Right ventricle myocardium superior (tissue), 1 donor: ENCODE results near the gene ITGB3. TPM values are rescaled to one million over a fixed set of nuclear protein-coding genes. Genes with fewer than 3 reads are reported as not detected.
"Not testable (repeated sequence)": the region's sequence is repeated elsewhere in the genome, so short reads cannot be mapped to it uniquely, and the experiment has no call there.

Experiments used
- ATAC-seq: fragments of 200-7000 bp; cut with Tn5 transposase; one replicate; pipeline ENCODE4 v1.9.1; 2020; ENCODE audit warnings: mild to moderate bottlenecking; ENCODE audit not compliant: poor library complexity
- DNase-seq: peaks from one replicate; pipeline ENCODE4 v3.0.0-alpha.2; 2020
- intact Hi-C: fragments of 100-400 bp; cut with DNase I; formaldehyde crosslinking; loops from one replicate; pipeline ENCODE4 v1.11.2; 2022
- total RNA-seq: library from RNA; stranded (reverse); fragmentation: NEBNext Ultra II Directional; extraction: Animal tissue kit (Norgen Biotek cat#: 25700); gene quantifications from one replicate; pipeline ENCODE4 v1.2.1, GENCODE V29; 2021
- donor health status: DM: no; HTN: yes; CAD: no; lungs with severe emphysema.

The ITGB3 gene
- total RNA-seq, 1 donor from 2014 or later: 2.7 TPM

DNA sequence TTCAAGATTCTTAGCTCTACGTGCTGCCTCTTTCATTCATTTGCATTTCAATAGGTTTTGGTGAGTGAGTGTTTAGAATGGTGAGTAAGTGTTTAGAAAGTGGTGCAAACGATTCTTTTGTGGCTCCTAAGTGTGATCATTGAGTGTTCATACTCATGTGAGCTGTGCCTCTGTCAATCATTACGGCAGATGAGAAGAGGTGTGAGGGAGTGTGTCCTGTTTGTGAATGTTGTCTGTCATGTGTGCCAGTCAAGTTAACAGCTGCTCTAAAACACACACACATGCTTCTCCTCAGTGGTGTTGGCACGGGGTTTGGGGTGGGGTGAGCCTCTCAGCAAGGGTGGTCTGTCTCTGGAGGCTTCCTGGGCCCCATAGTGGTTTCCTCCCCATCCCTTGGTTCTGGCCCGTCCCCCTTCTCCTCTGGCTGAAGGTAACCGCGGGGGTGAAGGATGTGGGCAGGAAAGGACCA lies 33.1 kb upstream of the ITGB3 start:
- intact Hi-C loops: no loop called here
- DNase-seq: no peak
- ATAC-seq: no peak

GRCh38 chr17:47221154-47221553 lies 32.5 kb upstream of the ITGB3 start:
- DNase-seq (no peak), ATAC-seq (no peak)
- intact Hi-C loops: no loop called here

DNA sequence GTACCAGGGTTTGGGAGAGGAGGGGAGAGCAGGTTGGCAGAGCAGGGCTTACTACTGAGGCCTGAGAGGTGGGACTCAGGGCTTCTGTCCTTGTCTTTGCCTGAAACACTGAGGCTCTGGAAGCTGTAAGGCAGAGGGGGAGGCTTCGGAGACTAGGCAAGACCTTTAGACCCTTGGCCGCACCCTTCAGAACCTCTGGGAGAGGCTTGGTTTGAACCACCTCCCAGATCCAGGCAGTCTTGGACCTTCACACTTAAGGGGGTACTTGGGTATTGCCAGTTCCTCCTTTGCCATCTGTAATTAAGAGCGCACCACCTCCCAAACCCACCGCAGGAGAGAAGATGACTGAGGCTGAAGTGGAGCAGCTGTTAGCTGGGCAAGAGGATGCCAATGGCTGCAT lies 31.6 kb upstream of the ITGB3 start:
- intact Hi-C loops: no loop called here
- ATAC-seq: no peak
- DNase-seq: no peak

DNA sequence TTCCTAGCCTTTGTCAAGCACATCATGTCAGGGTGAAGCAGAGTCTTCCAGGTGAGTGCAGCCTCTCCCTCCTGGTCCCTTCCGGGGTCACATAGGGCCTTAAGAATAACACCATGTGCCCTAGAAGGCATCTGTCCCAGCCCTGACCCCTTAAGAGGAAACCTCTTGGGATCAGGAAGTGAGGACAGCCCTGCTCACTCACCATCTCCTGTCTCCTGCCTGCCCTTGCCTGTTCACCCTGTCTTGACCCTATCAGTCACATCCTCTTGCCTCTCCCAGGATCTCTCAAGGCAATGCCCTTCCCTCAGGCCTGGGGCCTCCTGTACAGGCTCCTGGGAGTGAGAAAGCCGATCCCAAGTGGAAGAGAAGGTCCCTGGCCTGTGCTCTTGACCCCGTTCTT lies 30.6 kb upstream of the ITGB3 start:
- DNase-seq (no peak), ATAC-seq (no peak)
- intact Hi-C loops: no loop called here

GRCh38 chr17:47223460-47223859 lies 30.2 kb upstream of the ITGB3 start:
- intact Hi-C loops: no loop called here
- DNase-seq (no peak), ATAC-seq (no peak)

DNA sequence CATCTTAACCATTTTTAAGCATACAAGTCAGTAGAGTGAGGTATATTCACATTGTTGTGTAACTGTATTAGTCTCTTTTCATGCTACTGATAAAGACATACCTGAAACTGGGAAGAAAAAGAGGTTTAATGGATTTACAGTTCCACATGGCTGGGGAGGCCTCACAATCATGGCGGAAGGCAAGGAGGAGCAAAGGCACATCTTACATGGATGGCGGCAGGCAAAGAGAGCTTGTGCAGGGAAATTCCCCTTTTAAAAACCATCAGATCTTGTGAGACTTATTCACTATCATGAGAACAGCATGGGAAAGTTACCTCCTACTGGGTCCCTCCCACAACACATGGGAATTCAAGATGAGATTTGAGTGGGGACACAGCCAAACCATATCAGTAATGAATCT lies 29.6 kb upstream of the ITGB3 start:
- not testable (repeated sequence) for ATAC-seq, DNase-seq

GRCh38 chr17:47224966-47225365 lies 28.7 kb upstream of the ITGB3 start:
- intact Hi-C loops: no loop called here
- ATAC-seq (no peak), DNase-seq (no peak)

More for the DNA sequence above, 29.6 kb upstream of the ITGB3 start:
- intact Hi-C loops: not testable (repeated sequence)

GRCh38 chr17:47225436-47225858 lies 28.2 kb upstream of the ITGB3 start:
- ATAC-seq: peak; percentile 80
- intact Hi-C loops: no loop called here
- DNase-seq: no peak

DNA sequence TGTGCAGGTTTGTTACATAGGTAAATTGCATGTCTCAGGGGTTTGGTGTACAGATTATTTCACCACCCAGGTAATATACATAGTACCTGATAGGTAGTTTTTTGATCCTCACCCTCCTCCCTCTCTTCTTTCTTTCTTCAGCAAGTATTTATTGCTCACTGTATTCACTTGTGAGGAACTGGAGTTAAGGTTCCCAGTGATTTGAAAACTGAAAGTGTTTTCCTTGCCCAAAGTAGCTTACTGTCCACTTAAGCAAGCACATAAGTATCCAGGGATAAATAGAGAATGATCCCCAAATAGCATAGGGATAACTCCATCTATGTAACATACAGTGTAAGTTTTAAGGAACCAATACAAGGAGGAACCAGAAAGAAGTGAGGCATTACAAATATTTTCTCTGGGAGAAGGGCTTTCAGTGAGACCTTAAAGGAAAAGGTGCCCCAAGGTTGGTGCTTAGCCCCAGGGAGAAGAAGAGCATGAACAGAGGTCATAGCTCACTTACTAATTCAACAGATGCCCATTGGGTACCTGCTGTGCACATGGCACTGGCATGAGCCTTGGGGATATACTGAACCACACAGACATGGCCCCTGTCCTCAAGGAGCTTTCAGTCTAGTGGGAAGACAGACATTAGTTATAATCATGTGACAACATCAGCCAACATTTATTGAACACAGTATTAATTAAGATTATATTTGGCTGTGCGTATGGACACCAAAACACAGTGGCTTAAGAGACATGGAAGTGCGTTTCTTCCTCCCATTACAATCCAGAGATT lies 27.5 kb upstream of the ITGB3 start:
- no peak for ATAC-seq
- no peak for DNase-seq
- intact Hi-C loops: no loop called here

DNA sequence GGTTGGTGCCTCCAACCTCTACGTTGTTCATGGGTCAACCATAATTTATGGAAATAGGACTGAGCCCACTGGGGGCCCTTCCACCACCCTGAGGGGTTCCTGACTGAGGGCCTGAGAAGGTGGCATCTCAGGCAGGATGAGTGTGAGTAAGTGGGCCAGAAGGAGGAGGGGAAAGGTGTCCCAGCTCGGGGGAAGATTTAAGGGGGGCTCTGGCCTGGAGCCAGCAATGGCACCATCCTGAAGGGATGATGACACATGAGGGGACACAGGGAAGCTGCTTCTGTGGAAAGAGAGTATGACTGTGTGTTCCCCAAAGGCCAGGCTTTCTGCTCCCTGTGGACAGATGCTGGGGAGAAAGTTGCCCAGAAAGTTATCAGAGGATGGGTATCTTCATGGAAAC lies 25.8 kb upstream of the ITGB3 start:
- ATAC-seq (no peak), DNase-seq (no peak)
- intact Hi-C loops: no loop called here

DNA sequence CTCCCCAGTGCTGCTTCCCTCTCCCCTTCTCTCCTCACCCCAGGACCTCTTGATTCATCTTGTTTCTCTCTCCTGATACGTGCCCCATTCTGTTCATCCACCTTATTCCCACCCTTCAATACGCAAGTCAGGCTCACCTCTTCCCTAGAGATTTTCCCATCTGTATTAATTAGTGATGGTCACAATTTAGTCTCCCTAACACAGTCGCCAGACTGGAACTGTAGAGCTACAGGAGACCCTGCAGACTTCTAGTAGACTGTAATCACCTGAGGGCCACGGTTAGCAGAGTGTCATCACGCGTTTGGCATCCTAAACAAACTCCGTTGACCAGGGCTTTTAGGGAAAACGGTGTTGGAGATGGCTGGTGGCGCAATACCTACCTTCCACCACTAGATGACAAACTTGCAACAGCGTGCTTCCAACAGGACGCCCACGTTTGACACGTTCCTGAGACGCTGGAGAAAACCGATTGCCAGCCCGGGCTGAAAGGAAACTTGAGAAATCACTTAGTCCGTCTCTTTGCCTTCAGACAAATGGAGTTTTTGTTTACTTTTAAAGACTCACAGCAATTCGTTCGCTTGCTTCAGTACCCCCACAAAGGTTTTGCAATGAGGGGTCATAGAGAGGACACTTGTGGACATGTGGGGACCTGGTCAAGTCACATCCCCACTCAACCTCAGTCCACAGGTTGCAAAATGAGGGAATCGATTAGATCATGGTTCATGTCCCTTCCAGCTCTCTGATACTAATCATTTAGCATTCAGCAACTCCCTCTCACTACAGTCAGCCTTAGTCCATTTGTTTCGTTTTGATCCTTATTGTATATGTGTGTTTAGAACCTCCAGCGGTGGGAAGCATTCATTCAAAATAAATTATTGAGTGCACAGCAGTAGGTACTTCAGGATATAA lies 23.8 kb upstream of the ITGB3 start:
- DNase-seq: peak; percentile 83
- ATAC-seq: peak; percentile 90
- intact Hi-C loops: loop anchor here (2.0 kb wide), 1 partner anchor 85 kb away; no protein-coding TSS in a partner anchor

GRCh38 chr17:47230864-47231263 lies 22.8 kb upstream of the ITGB3 start:
- ATAC-seq (no peak), DNase-seq (no peak)
- intact Hi-C loops: loop anchor here (2.0 kb wide), 1 partner anchor 84 kb away; no protein-coding TSS in a partner anchor

GRCh38 chr17:47231334-47231733 lies 22.3 kb upstream of the ITGB3 start:
- DNase-seq (no peak), ATAC-seq (no peak)
- intact Hi-C loops: loop anchor here (2.0 kb wide), 1 partner anchor 83 kb away; no protein-coding TSS in a partner anchor

GRCh38 chr17:47231866-47232265 lies 21.8 kb upstream of the ITGB3 start:
- no peak for ATAC-seq
- intact Hi-C loops: loop anchor here (2.0 kb wide), 1 partner anchor 83 kb away; no protein-coding TSS in a partner anchor

DNA sequence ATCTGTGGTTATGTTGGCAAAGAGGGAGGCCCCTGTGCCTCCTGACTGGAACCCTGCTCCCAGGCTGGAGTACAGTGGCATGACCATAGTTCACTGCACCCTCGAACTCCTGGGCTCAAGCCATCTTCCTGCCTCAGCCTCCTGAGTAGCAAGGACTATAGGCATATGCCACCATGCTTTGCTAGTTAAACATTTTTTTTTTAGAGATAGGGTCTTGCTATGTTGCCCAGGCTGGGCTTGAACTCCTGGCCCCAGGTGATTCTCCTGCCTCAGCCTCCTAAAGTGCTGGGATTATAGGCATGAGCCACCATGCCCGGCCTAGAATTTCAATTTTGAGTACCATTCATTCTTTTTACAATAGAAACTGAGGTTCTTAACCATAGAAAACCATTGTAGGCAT lies 21.2 kb upstream of the ITGB3 start:
- no peak for DNase-seq
- no peak for ATAC-seq
- intact Hi-C loops: no loop called here

More at GRCh38 chr17:47231866-47232265, 21.8 kb upstream of the ITGB3 start:
- no peak for DNase-seq

- intact Hi-C loops: no loop called here
- no peak for ATAC-seq
- DNase-seq: no peak
Measured at GRCh38 chr17:47235506-47235905, 18.1 kb upstream of the ITGB3 start.

GRCh38 chr17:47235923-47236322 lies 17.7 kb upstream of the ITGB3 start:
- ATAC-seq (no peak), DNase-seq (no peak)
- intact Hi-C loops: no loop called here

DNA sequence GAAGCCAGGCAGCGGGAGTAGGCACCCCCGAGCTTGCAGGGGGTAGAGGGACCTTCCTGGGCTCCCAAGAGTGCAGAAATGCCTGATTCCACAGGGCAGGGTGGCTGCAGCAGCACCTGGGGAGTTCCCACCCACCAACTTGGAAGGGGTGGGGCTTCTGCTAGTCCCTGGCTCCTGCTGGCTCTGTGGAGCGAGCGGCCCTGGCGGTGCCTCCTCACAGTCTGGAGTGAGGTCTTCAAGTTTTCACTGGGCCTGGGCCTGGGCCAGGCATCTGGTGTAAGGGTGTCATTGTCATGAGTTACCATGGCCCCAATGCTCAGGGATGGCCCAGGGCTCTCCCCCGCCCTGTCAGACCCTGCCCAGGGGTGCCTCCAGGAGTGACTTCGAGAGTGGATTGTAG lies 15.8 kb upstream of the ITGB3 start:
- intact Hi-C loops: no loop called here
- DNase-seq (no peak), ATAC-seq (no peak)

DNA sequence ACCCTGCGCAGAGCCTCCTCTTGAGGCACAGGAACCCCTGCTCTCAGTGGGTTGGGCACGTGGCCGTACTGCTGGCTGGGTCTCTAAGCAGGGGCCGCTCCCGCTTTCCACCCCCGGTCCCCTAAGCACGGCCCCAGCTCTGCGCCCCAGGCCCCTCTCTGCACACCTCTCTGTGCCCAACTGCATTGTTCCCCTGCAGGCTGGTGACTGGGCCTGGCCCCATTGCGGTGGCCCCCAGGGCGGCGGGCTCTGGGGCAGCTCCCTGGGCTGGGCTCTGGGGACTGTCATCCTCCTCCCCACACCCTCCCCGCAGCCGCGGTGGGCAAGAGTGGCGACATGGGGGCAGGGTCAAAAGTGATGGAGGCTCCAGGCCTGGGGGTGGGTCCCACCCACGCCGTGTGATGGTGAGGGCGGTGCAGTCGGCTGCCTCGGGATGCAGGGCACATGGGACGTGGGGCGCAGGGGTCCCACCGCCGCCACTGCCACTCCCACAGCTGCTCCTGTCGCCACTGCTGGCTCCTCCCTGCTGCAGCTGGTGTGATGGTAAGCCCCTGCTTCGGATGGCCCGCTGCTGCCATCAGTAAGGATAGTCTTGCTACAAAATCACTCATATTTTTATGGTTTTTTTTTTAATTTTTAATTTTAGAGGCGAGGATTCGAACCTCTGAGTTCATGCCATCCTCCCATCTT lies 15.2 kb upstream of the ITGB3 start:
- DNase-seq (no peak), ATAC-seq (no peak)
- intact Hi-C loops: no loop called here
